Right ventricle myocardium superior (tissue), 1 donor: ENCODE results near the gene HES3. TPM values are rescaled to one million over a fixed set of nuclear protein-coding genes. Genes with fewer than 3 reads are reported as not detected.
A peak's percentile ranks its signal among the peaks of the same experiment; 100 is the strongest.

Source experiments
- ATAC-seq: fragments of 200-7000 bp; cut with Tn5 transposase; one replicate; pipeline ENCODE4 v1.9.1; 2020; ENCODE audit warnings: mild to moderate bottlenecking; ENCODE audit not compliant: poor library complexity
- DNase-seq: peaks from one replicate; pipeline ENCODE4 v3.0.0-alpha.2; 2020
- intact Hi-C: fragments of 100-400 bp; cut with DNase I; formaldehyde crosslinking; loops from one replicate; pipeline ENCODE4 v1.11.2; 2022
- total RNA-seq: library from RNA; stranded (reverse); fragmentation: NEBNext Ultra II Directional; extraction: Animal tissue kit (Norgen Biotek cat#: 25700); gene quantifications from one replicate; pipeline ENCODE4 v1.2.1, GENCODE V29; 2021
- donor health status: DM: no; HTN: yes; CAD: no; lungs with severe emphysema.

Gene HES3
- total RNA-seq, 1 donor from 2014 or later, result not detected

- intact Hi-C loops, result no loop called here
- ATAC-seq, result no peak
- no peak for DNase-seq
These were observed 27.6 kb downstream of the HES3 start for GRCh38 chr1:6271554-6271953.

GRCh38 chr1:6272452-6272851 lies 28.5 kb downstream of the HES3 start:
- ATAC-seq (no peak), DNase-seq (no peak)
- intact Hi-C loops, result no loop called here

GRCh38 chr1:6272868-6273267 lies 28.9 kb downstream of the HES3 start:
- no peak for DNase-seq
- no peak for ATAC-seq
- intact Hi-C loops, result no loop called here

DNA sequence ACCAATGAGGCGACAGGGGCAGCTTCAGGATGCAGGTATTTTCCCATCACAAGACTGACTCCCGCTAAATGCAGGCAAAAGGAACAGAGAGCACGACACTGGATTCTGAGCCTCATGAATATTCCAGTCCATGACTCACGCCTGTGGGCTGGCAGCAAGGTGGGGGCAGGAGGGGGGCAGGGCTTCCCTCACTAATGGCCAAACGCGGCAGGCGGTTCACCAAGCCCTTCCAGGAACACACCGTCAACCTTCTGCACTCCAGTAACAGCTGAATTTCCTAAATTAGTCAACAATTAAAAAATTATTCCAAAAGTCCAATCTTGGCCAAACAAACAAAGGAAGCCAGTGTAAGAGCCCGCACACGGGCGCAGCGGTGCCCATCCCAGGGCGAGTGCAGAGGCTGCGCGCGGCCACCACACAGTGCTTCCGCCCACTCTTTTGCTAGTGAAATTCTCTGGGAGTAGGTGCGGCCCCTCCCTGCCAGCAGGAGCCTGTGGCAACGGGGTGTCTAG lies 29.5 kb downstream of the HES3 start:
- ATAC-seq (no peak), DNase-seq (no peak)
- intact Hi-C loops, result no loop called here

GRCh38 chr1:6274102-6274501 lies 30.1 kb downstream of the HES3 start:
- intact Hi-C loops, result no loop called here
- ATAC-seq (no peak), DNase-seq (no peak)

GRCh38 chr1:6274622-6275139 lies 30.7 kb downstream of the HES3 start:
- intact Hi-C loops, result no loop called here
- no peak for ATAC-seq
- DNase-seq, result no peak

GRCh38 chr1:6275826-6276782 lies 32.1 kb downstream of the HES3 start:
- DNase-seq (peak; percentile 81), ATAC-seq (peak; percentile 90)
- intact Hi-C loops, result no loop called here

- DNase-seq (no peak), ATAC-seq (no peak)
- intact Hi-C loops, result no loop called here
These were observed 33.0 kb downstream of the HES3 start for GRCh38 chr1:6276811-6277555.

- ATAC-seq, result no peak
- intact Hi-C loops, result no loop called here
- DNase-seq, result no peak
These were observed 34.3 kb downstream of the HES3 start for GRCh38 chr1:6278263-6278662.

DNA sequence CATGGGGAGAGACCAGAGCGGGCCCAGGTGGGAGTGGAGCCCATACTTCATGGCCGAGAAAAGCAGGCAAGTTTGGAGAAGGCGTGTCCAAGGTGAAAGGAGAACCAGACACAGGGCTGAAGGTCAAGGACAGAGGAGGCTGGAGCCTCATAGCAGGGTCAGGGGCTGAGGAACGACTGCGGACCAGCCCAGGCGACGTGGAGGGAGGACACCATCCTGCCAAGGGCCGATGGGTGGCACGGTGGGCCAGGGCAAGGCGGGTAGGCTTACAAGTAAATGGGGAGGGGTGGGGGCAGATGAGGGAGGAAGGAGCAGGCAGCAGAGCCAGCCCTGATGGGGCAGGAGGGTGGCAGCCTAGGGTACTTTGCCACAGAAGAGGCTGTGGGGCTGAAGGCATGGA lies 35.1 kb downstream of the HES3 start:
- ATAC-seq (no peak), DNase-seq (no peak)
- intact Hi-C loops, result no loop called here

DNA sequence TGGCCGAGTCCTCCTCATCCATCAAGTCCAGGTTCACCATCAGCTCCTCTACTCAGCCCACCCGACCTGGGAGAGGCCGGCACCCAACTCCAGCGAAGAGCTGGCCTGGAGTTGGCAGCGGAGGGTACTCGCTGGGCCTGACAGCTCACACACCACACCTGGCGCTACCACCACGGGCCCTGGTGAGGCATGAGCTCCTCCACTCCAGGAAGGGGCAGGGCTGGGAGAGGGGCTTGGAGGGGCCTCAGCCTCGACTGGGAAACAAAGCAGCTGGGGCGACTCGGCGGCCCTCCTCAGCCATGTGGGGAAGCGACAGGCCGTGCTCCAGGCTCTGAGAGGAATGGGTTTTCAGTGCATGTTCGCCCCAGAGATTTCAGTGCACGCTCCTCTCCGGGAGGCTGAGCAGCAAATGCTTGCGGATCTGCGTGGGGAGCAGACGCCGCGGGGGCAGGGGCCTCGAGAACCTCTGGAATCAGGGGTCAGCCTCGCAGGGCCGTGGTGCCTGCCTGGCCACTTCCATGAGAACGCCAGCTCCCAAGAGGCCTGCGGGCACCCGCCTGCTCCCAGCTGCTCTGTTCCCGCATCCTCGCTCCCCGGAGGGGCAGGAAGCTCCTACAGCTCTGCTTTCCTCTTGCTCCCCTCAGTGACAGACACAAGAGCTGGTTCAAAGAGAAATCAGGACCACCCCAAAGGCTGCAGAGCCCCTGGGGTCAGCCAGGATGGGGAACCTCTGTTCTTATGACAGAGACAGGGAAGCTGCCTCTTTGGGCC lies 35.8 kb downstream of the HES3 start:
- ATAC-seq, result no peak
- DNase-seq, result no peak
- intact Hi-C loops, result no loop called here

DNA sequence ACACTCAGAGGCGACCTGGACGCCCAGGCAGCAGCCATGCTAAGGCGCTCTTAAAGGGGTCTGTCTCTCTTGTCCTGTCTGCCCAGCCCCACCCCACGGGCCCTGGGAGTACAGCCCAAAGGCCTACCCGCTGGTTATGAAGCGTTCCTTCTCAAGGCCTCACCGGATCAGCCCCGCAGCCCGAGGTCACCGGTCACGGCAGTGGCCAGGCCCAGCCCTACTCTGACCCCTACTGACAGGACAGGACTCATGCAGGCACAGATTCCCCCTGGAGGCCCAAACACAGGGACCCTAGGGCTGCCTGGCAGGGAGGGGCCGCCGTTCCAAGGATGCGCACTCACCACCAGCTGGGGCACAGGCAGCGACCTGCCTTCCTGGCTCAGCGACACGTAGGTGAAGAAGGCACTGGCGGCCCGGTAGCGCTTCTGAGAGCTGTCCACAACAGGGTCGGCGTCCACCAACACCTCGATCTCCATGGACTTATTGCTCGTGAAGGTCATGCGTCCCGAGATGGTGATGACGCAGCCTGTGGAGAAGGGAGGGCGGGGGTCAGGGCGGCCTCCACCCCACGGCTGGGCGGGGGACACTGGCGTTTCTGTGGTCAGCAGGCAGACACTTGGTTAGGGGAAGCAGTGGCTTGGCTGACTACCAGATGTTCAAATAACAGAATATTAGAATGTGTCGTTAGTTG lies 36.9 kb downstream of the HES3 start:
- ATAC-seq (peak; percentile 27), DNase-seq (no peak)
- intact Hi-C loops, result no loop called here

DNA sequence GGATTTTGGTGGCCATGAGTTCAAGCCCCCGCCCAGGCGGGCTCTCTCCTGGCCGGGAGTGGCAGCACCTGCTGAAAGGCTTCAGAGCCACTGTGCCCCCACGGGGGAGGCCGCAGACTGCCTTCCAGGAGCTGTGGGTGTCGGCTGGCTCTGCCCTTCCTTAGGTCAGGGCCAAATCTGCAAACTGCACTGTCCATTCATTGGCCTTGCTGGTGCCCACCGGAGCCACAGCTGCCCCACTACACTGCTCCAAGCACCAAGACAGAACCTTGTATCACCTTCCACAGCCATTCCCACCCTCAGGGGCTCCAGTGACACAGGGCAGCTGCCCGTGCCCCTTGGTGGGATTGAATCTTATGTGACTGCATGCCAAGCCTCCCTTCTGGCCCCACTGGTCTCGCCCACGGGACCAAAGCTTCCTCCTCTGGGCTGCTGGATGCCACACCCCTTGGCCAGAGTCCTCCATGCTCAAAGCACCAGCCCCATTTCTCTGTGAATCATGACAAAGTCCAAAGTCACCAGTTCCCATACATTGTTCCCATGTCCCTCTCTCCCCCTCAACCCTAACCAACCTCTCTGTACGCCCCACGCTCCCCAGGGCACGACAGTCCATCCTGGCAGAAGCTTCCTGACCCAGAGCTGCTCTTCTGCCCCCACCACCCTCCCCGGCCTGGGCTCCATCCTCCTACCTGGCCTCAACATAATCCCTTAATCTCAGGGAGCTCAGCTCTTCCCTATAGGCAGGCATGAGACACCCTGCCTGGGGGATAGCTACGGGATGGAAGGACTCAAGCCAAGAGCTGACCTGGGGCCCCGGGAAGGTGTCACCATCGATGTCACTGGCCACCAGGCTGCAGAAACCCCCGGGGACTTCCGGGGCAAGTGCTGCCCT lies 37.8 kb downstream of the HES3 start:
- no peak for ATAC-seq
- intact Hi-C loops, result no loop called here
- DNase-seq, result no peak

- no peak for DNase-seq
- intact Hi-C loops, result no loop called here
- no peak for ATAC-seq
These were observed 38.7 kb downstream of the HES3 start for GRCh38 chr1:6282577-6283270.

DNA sequence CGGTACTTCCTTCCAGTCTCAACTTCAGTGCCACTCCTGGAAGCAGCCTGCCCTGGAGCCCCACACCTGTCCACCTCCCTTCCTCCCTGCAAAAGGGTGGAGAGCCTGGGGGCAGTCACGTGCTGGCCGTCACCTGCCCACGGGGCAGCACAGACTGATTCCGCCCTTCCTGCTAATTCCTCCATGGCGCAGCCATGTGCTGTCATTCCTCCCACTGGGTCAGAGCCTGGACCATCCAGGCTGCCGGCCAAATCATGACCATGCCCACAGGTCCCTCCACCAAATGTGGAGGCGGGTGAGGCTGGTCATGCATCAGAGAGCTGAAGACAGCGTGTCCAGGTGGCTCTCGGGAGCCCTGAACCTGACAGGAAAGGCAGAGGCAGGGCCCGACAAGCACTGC lies 41.4 kb downstream of the HES3 start:
- ATAC-seq, result no peak
- intact Hi-C loops, result no loop called here
- no peak for DNase-seq

DNA sequence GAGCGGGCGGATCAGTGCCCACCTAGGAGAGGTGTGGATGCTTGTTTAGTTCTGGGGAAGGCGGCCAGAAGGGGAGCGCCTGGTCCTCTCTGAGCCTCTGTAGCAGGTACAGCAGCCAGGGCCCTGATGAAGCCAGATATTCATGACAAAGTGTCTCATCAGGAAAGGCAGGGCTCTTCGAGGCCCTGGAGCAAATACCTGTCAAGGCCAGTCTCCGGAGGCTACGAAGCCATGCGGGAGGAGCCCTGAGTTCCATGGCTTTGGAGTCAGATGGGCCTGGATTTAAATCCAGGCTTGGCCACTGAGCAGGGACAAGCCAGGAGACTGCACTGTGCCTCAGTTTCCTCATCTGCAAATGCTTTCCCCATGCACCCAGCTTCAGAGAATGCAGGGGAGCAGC lies 42.3 kb downstream of the HES3 start:
- ATAC-seq (no peak), DNase-seq (no peak)
- intact Hi-C loops, result no loop called here

DNA sequence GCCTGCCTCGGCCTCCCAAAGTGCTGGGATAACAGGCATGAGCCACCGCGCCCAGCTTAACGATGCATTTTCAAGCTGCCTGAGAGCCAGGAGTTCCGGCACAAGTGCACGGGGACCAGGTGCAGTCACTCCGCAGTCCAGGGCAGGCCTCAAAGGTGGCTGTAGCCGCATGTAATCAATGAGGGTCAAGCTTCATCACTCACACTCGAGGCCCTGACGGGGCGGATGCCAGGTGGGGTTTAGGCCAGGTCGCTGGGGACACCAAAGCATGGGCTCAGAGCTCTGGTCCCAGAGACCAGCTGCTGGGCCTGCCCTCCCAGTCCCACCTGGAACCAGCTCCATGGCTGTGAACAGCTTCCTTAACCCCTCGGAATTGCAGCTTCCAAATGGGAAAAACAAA lies 43.0 kb downstream of the HES3 start:
- ATAC-seq (no peak), DNase-seq (no peak)
- intact Hi-C loops, result no loop called here
